NCI-H2227 (cell line): ENCODE measurements around the gene RHOD.
A peak's percentile ranks its signal among the peaks of the same experiment; 100 is the strongest.

Source experiments
- DNase-seq: peaks from one replicate; lab custom pipeline; 2025; ENCODE audit not compliant: unreplicated experiment; lab: John Stamatoyannopoulos, UW

Gene RHOD

DNA sequence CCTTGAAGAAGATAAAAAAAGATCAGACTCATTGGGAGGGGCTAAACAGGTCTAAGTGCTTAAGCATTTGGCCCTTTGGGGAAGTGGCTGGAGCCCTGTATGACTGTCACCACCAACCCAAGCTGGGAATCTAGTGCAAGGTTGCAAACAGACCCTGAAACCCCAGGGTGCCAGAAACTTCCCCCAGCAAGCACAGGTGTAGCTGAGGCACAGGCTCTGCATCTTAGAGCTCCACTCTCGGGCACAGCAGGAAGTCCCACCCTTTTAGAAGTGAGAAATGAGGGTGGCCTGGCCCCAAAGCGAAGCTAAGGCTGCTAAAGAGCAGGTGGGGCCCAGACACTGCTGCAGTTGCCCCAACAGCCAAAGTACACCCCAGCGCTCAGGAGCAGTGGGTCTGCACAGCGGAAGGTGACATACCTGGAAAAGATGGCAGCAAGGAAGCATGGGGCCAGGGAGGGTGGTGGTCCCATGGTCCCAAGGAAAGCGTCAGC is 56.6 kb downstream of the RHOD start:
- DNase-seq, result no peak

DNA sequence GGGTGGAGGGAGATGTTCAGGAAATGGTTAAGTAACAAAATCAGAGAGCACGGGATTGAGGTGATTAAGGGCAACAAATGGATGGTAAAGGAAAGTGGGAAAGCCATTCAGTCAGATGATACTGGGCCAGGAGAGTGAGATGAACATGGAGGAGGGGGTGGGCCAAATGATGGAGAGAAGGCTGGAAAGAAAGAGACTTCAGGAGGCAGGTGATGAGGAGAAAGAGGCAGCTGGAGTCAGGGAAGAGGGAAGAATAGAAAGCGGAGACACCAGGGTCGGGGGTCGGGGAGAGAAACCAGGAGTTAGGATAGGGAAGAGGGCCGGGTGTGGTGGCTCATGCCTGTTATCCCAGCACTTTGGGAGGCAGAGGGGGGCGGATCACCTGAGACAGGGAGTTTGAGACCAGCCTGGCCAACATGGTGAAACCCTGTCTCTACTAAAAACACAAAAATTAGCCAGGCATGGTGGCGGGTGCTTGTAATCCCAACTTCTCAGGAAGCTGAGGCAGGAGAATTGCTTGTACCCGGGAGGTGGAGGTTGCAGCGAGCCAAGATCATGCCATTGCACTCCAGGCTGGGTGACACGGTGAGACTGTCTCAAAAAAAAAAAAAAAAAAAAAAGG is 57.7 kb downstream of the RHOD start:
- no peak for DNase-seq

DNA sequence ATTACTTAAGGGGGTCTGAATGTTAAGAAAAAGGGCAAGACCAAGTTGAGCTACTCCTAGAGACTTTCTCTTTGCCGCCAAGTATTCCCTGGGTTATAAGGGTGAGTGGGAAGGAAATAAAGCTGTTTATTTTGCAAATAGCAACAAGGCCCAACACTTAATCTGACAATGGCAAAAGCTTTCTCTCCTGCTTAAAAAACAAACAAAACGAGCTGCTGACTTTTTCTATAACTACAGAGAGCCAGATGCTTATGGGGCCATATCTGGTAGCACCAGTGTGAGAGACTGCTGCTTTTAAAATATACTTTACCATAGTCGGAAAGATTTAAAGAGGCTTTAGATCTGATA is 60.1 kb downstream of the RHOD start:
- no peak for DNase-seq

DNA sequence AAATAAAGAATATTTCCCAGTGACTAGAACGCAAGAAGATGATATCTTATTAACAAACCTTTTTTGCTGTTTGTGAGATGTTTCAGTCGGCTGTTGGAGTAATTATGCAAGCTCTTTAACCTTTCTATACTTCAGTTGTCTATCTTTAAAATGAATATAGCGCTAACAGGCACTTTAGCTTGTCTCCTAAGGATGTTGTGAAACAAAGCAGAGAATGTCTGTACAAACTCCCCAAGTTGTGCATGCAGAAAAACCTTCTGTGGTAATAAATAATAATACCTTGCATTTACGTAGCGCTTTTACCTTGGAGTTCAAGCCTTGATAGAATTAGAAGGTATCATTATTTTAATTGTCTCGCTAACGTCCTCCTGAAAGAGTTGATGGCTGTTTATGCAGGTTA is 60.5 kb downstream of the RHOD start:
- peak; percentile 59 for DNase-seq

DNA sequence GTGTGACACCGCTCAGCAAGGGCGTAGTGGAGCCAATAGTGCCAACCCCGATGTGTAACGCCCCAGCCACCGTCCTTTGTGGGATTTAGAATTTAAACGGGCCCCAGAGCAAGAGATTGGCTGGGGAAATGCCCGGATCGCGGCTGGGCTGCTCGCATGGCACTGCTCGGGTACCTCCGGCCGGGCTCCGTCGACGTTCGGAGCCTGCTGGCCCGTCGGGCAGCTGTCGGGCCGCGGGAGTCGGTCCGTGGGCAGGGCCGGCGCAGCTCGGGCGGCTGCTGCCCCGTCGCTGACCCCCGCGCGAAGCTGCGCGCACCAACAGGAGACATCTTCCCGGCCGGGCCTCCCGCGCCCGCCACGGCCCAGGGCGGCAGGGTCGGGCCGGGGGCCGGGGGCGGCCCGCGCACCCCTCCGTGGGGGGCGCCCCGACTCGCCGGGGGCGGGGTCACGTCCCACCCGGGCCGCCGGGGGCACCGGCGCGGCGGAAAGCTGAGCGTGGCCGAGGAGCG is 61.1 kb downstream of the RHOD start:
- peak; percentile 59 for DNase-seq

DNA sequence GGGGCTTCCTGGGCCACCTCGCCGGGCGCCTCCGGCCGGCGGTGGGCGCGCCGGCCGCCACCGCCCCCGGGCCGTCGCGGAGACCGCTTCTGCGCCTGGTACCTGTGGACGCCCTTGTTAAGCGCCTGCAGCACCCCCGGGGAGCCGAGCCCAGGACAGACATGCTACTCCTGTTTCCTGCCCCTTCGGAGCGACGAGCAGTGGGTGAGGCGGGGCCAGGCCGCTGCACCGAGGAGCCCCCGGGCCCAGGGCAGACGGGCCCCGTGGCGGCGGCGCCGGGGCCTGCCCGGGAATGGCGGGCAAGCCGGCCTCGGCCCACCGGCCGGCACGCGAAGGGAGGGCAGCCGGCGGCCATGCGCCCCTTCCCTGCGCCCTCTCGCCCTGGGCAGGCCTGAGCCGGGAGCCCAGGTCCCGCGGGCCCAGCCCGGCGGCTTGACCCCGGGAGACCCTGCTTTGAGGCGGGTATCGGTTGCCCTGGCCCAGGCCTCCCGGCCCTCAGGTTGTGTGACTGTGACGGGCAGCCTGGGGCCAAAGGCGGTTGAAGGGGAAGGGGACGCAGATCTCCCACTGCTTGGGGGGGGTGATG is 61.6 kb downstream of the RHOD start:
- peak; percentile 72 for DNase-seq

DNA sequence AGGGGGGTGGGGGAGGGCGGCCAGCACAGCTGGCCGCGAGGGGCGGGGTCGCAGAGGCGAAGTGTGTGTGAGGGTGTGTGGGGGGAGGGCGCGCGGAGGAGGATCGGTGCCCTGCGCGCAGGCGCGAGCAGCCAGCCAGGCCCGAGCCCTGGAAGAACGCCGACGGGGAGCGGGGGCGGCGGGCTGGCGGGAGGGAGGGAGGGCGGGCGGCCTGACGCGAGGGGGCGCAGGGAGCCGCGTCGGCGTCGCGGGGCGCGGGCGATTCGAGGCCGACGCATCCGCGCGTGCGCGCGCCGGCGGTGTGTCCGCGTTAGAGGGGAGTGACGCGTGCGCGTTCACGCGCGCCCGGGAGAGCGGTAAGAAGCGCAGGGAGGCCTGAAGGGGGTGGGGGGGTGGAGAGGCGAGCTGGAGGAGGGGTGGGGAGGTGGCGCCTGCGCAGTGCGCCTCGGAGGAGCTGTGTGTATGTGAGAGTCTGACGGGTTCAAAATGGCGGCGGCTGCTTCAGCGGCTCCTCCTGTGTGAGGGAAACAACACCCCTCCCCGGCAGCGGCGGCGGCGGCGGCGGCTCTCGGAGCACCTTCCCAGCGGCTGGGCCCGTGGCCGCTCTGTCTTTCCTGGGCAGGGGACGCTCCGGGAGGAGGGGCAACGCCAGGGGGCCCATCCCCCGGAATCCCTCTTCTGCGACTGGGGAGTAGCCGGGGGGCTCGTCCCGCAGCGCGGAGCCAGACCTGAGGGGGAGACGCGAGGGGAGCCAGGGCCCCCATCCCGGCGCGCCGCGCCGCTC is 62.3 kb downstream of the RHOD start, which contains the start of gene KDM2A:
Gene KDM2A, plus strand, starts transcription at position 463 of the 784 bp plus-strand sequence. CDS start 2,054 bp downstream, outside the sequence.
- DNase-seq, result peak; percentile 99

DNA sequence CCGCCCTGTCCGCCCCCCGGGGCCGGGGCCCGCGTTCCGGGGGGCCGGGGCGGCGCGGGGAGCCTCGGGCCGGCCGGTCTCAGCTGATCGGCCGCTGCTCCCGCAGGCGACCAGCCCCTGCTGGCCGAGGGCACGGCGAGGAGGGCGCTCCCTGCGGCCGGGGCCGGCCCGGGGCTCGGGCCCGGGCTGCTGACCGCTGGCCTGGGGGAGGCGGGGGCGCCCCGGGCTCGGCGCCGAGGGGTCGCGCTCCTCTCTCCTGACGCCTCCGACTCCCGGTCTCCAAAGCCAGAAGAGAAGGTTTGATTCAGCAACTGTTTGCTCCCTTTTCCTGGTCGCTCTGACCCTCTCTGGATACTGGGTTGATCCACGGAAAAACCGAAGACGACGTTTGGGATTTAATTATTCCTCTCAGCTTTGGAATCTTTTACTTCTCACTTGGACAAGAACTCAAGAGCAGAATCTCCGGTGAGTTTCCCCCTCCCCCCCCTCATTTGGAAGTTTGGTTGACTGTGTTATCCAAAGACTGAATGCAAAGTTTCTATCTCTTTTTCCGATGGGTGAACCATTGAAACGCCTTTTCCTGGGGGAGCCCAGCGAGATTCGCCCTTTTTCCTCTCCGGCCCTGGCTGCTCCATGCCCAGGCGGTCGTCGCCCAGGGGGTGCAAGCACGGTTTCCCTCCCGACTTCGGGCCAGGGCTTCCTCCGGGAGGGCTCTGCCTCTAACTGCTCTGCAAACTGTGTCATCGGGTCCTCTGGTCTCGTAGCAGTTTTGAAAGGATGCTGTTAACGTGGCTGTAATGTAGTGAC is 63.1 kb downstream of the RHOD start:
- no peak for DNase-seq

DNA sequence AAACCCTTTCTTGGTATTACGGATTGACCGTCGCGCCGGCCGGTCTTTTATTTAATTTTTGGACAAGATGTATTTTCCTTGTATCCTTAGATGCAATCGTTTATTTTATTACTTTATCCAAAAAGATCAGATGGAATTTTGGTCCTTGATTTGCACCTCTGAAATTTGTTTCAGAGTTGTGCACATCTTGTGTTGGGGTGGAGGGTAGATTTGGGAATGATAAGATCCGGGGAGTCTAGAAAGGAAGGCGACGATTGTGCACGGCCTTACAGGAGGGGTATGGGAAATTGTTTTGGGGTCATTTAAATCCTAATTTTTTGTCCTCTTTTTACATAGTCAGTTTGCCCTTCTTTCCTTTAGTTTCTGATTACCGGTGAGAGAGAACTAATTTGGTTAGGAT is 63.8 kb downstream of the RHOD start:
- DNase-seq, result no peak

DNA sequence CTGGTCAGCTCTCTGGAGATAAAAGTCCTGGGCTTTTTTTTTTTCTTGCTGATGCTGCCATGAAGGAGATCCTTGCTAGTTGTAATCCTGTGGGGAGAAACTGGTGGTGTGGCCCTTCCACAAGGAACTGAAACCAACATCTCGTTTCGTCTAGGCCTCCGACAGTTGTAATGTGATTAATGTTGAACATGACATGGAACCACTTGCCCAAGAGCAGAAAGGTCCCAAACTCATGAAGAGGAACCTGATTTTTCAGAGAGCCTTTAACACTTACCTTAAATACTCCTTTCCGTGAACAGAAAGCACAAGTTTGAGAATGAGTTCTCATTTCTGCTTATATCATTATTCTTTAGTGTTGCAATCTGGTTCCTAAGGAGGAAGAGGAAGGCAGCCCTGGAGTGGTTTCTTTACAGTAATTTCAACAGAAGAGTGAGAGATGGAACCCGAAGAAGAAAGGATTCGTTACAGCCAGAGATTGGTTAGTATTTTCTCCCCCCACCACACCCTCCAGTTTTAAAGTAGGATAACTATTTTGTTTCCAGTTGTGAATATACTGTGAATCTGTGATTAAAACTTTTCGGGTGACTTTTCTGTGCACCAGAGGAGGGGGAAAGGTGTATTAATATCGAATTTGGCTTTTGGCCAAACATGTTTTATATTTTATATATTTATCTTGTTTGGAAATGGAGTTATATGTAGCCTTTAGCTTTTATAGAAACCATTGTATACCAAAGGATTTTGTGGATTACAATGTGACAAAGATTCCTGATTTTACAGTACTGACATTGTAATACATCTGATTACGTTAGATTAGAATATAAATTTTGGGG is 64.4 kb downstream of the RHOD start:
- DNase-seq, result no peak
